H1 (cell line): ENCODE results near the gene ZNF385C. TPM values are rescaled to one million over a fixed set of nuclear protein-coding genes. Genes with fewer than 3 reads are reported as not detected.

Experiments used
- CTCF ChIA-PET: fragments of 300-600 bp; sonication (Branson Sonifier 250); formaldehyde crosslinking; loops from one replicate; lab custom pipeline; 2021; ENCODE audit not compliant: partially characterized antibody; lab: Charles Lee
- POLR2A ChIA-PET: fragments of 300-600 bp; sonication (Branson Sonifier 250); formaldehyde crosslinking; loops from one replicate; lab custom pipeline; 2021; ENCODE audit warnings: inconsistent platforms; ENCODE audit not compliant: partially characterized antibody; lab: Charles Lee
- DNase-seq, 2 experiments: peaks; one replicate each; pipeline versions ENCODE4 v3.0.0 to v3.0.0-alpha.2; 2010 to 2022; ENCODE audit warnings: low spot score in 2 of 2, low read depth in 1 of 2, mixed read lengths in 1 of 2
- FAIRE-seq: peaks from 2 replicates; lab custom pipeline; 2011; peaks lifted over from hg19 to GRCh38; lab: Jason Lieb, UNC
- H2AFZ ChIP-seq: 2 replicates; pipeline ENCODE4 v1.8.1; 2012; ENCODE audit warnings: low read length, inconsistent platforms
- H2AK5ac ChIP-seq: 2 replicates; pipeline ENCODE4 v1.6.1; 2013; ENCODE audit warnings: low read depth, low read length
- H2BK120ac ChIP-seq: replicated peaks from 2 replicates; pipeline ENCODE3; 2013; ENCODE audit warnings: low read depth, low read length, inconsistent platforms
- H2BK12ac ChIP-seq: 2 replicates; pipeline ENCODE4 v1.6.1; 2013; ENCODE audit warnings: low read depth, low read length
- H2BK15ac ChIP-seq: 2 replicates; pipeline ENCODE4 v1.6.1; 2013; ENCODE audit warnings: low read length
- H2BK20ac ChIP-seq: 2 replicates; pipeline ENCODE4 v1.6.1; 2013; ENCODE audit warnings: low read length
- H2BK5ac ChIP-seq: 2 replicates; pipeline ENCODE4 v1.6.1; 2013; ENCODE audit warnings: low read depth, low read length
- H3K14ac ChIP-seq: 2 replicates; pipeline ENCODE4 v1.6.1; 2013; ENCODE audit warnings: inconsistent platforms; ENCODE audit not compliant: insufficient read length
- H3K18ac ChIP-seq: 2 replicates; pipeline ENCODE4 v1.6.1; 2013; ENCODE audit warnings: low read length; ENCODE audit errors: extremely low read depth
- H3K23ac ChIP-seq: 2 replicates; pipeline ENCODE4 v1.6.1; 2013; ENCODE audit warnings: inconsistent platforms; ENCODE audit not compliant: insufficient read length
- H3K23me2 ChIP-seq: 2 replicates; pipeline ENCODE4 v1.6.1; 2013; ENCODE audit warnings: low read depth, low read length
- H3K27ac ChIP-seq: 2 replicates; pipeline ENCODE4 v1.6.1; 2011; ENCODE audit warnings: low read depth, low read length, inconsistent platforms
- H3K27me3 ChIP-seq, 4 experiments: replicated peaks in 1 of 4; 1 replicate in 1 of 4; 2 replicates in 3 of 4; pipeline versions ENCODE4 v1.6.1 to v1.8.1; 2011 to 2013; ENCODE audit warnings: low read length in 3 of 4, mild to moderate bottlenecking in 3 of 4, inconsistent platforms in 2 of 4, mixed read lengths in 2 of 4, moderate library complexity in 1 of 4; ENCODE audit not compliant: control insufficient read depth in 3 of 4, insufficient read depth in 3 of 4; ENCODE audit errors: extremely low read depth in 1 of 4
- H3K36me3 ChIP-seq, 4 experiments: 2 replicates each; pipeline versions ENCODE4 v1.6.1 to v1.8.1; 2011 to 2013; ENCODE audit warnings: mild to moderate bottlenecking in 4 of 4, low read length in 3 of 4, moderate library complexity in 2 of 4, control low read depth in 1 of 4, inconsistent platforms in 1 of 4; ENCODE audit not compliant: insufficient read depth in 4 of 4, control insufficient read depth in 2 of 4
- H3K4ac ChIP-seq: replicated peaks from 2 replicates; pipeline ENCODE3; 2013; ENCODE audit warnings: low read length, low read depth, mixed read lengths, inconsistent platforms; ENCODE audit not compliant: insufficient read length
- H3K4me1 ChIP-seq, 4 experiments: replicated peaks in 1 of 4; 1 replicate in 1 of 4; 2 replicates in 3 of 4; pipeline versions ENCODE4 v1.6.1 to v1.8.1; 2011 to 2013; ENCODE audit warnings: low read length in 3 of 4, inconsistent platforms in 2 of 4, mixed read lengths in 1 of 4; ENCODE audit not compliant: insufficient read depth in 4 of 4, control insufficient read depth in 3 of 4
- H3K4me2 ChIP-seq, 2 experiments: 2 replicates each; pipeline versions ENCODE4 v1.6.1 to v1.8.1; 2011 to 2013; ENCODE audit warnings: low read depth in 2 of 2, low read length in 2 of 2, control low read depth in 1 of 2, inconsistent platforms in 1 of 2, mild to moderate bottlenecking in 1 of 2; ENCODE audit not compliant: insufficient read depth in 1 of 2
- H3K4me3 ChIP-seq, 4 experiments: fragments of 200-600, 300-600 bp in 1 of 4; sonication (generic), shearing (Covaris generic), sonication (Bioruptor Twin) in 1 of 4; 2 replicates each; pipeline versions ENCODE4 v1.5.1 to v1.8.1; 2011 to 2016; ENCODE audit warnings: low read length in 4 of 4, low read depth in 3 of 4, control low read depth in 2 of 4, inconsistent platforms in 2 of 4, mild to moderate bottlenecking in 2 of 4, mixed read lengths in 1 of 4, moderate library complexity in 1 of 4; ENCODE audit not compliant: insufficient read depth in 2 of 4; ENCODE audit errors: extremely low read depth in 1 of 4
- H3K56ac ChIP-seq: replicated peaks from 2 replicates; pipeline ENCODE3; 2013; ENCODE audit warnings: low read depth, mild to moderate bottlenecking, mixed read lengths, low read length, inconsistent platforms; ENCODE audit not compliant: insufficient read length
- H3K79me1 ChIP-seq: 2 replicates; pipeline ENCODE4 v1.6.1; 2013; ENCODE audit warnings: low read depth, low read length, control low read depth
- H3K79me2 ChIP-seq, 2 experiments: 2 replicates each; pipeline versions ENCODE4 v1.6.1 to v1.8.1; 2012 to 2013; ENCODE audit warnings: low read length in 2 of 2, mild to moderate bottlenecking in 2 of 2, inconsistent platforms in 1 of 2; ENCODE audit not compliant: insufficient read depth in 2 of 2, control insufficient read depth in 1 of 2
- H3K9ac ChIP-seq, 4 experiments: replicated peaks in 1 of 4; 1 replicate in 1 of 4; 2 replicates in 3 of 4; pipeline versions ENCODE4 v1.6.1 to v1.8.1; 2011 to 2013; ENCODE audit warnings: low read depth in 3 of 4, low read length in 3 of 4, control low read depth in 2 of 4, mild to moderate bottlenecking in 2 of 4, moderate library complexity in 2 of 4, inconsistent platforms in 1 of 4; ENCODE audit errors: extremely low read depth in 1 of 4
- H3K9me3 ChIP-seq, 2 experiments: 2 replicates each; pipeline versions ENCODE4 v1.6.1 to v1.8.1; 2012 to 2013; ENCODE audit warnings: mild to moderate bottlenecking in 2 of 2, moderate library complexity in 2 of 2, control low read depth in 1 of 2, inconsistent platforms in 1 of 2, low read depth in 1 of 2, low read length in 1 of 2, mixed read lengths in 1 of 2; ENCODE audit not compliant: insufficient read depth in 2 of 2
- H4K20me1 ChIP-seq, 2 experiments: replicated peaks in 1 of 2; 2 replicates each; pipeline versions ENCODE3 to v1.8.1; 2011 to 2013; ENCODE audit warnings: inconsistent platforms in 2 of 2, low read length in 2 of 2, mild to moderate bottlenecking in 1 of 2; ENCODE audit not compliant: insufficient read depth in 2 of 2, control insufficient read depth in 1 of 2
- H4K5ac ChIP-seq: 2 replicates; pipeline ENCODE4 v1.6.1; 2013; ENCODE audit warnings: low read length, low read depth, mixed read lengths, inconsistent platforms; ENCODE audit not compliant: insufficient read length
- H4K8ac ChIP-seq: 2 replicates; pipeline ENCODE4 v1.8.0; 2013; ENCODE audit warnings: mild to moderate bottlenecking, moderate library complexity, low read length, inconsistent platforms; ENCODE audit not compliant: insufficient read depth; ENCODE audit errors: extremely low read depth
- H4K91ac ChIP-seq: replicated peaks from 2 replicates; pipeline ENCODE3; 2013; ENCODE audit warnings: low read length, mixed read lengths, inconsistent platforms; ENCODE audit not compliant: insufficient read length
- EGR1 ChIP-seq: IDR thresholded peaks from 2 replicates; pipeline ENCODE4 v1.6.1; 2011; ENCODE audit warnings: low read depth, low read length, borderline replicate concordance
- EZH2 ChIP-seq: fragments of 200-600 bp; sonication (generic); IDR thresholded peaks from 2 replicates; pipeline ENCODE4 v1.7.1; 2012; ENCODE audit warnings: low read depth, mild to moderate bottlenecking, moderate library complexity, low read length, inconsistent platforms; ENCODE audit not compliant: severe bottlenecking
- FOSL1 ChIP-seq: IDR thresholded peaks from 2 replicates; pipeline ENCODE4 v1.6.1; 2011; ENCODE audit warnings: mild to moderate bottlenecking, low read depth, low read length, moderate library complexity; ENCODE audit not compliant: insufficient read depth
- KDM1A ChIP-seq: fragments of 200-600, 300-600 bp; sonication (generic); IDR thresholded peaks from 2 replicates; pipeline ENCODE4 v1.7.1; 2016; ENCODE audit warnings: mild to moderate bottlenecking, low read length, borderline replicate concordance
- KDM5A ChIP-seq: fragments of 200-600 bp; IDR thresholded peaks from 2 replicates; pipeline ENCODE4 v1.7.1; 2012; ENCODE audit warnings: mild to moderate bottlenecking, low read length, inconsistent platforms, mixed read lengths
- WGBS, 2 experiments: shearing (Covaris generic) in 1 of 2; methylation state at CpG; one replicate each; pipeline versions ENCODE4 v1.1.6 to v1.1.7; 2013 to 2015; ENCODE audit warnings: low lambda C conversion rate in 2 of 2, mixed read lengths in 2 of 2, inconsistent platforms in 1 of 2, low coverage in 1 of 2, missing lambda C conversion rate in 1 of 2; ENCODE audit not compliant: insufficient replicate concordance in 2 of 2, insufficient coverage in 1 of 2, insufficient read length in 1 of 2; ENCODE audit errors: extremely low coverage in 1 of 2, missing lambda C conversion rate in 1 of 2; 5-methylcytosine and 5-hydroxymethylcytosine counted together
- polyA plus RNA-seq, 7 experiments: library from polyadenylated mRNA; depleted of rRNA in 3 of 7; stranded (reverse) in 5 of 7; unstranded in 2 of 7; fragments of >200 nt in 5 of 7; fragments of 200-250 nt in 2 of 7; gene quantifications; 1 replicate in 5 of 7; 2 replicates in 1 of 7; 4 replicates in 1 of 7; pipeline versions ENCODE4 v1.2.1 to v1.2.3, GENCODE V29; 2011 to 2013; ENCODE audit warnings: missing spikeins in 2 of 7, mixed read lengths in 2 of 7
- total RNA-seq: library from RNA; stranded (reverse); fragmentation: NEBNext Ultra II Directional; extraction: Animal tissue kit (Norgen Biotek cat#: 25700); gene quantifications from 2 replicates; pipeline ENCODE4 v1.2.1, GENCODE V29; 2021
- TF ChIP-seq, protein P1 (sequence below): IDR thresholded peaks from 2 replicates; pipeline ENCODE4 v1.6.1; 2012; ENCODE audit warnings: inconsistent platforms
- TF ChIP-seq, protein P2 (sequence below), 3 experiments: IDR thresholded peaks; 1 replicate in 2 of 3; 2 replicates in 1 of 3; pipeline versions ENCODE4 v1.5.1 to v1.6.1; 2011; ENCODE audit warnings: low read length in 3 of 3, mild to moderate bottlenecking in 3 of 3, inconsistent platforms in 2 of 3, low read depth in 1 of 3, moderate library complexity in 1 of 3; ENCODE audit not compliant: insufficient read depth in 1 of 3; ENCODE audit errors: control extremely low read depth in 1 of 3
- TF ChIP-seq, protein P3 (sequence below): IDR thresholded peaks from 2 replicates; pipeline ENCODE4 v1.6.1; 2011; ENCODE audit warnings: low read length, improper control_type of control experiment

ZNF385C gene
- total and polyA plus RNA-seq, 2 of the 8 experiments (the other 6 are each of a cell fraction or from before 2014, with no cell fraction given) = 3.9 to 6.1 TPM

DNA sequence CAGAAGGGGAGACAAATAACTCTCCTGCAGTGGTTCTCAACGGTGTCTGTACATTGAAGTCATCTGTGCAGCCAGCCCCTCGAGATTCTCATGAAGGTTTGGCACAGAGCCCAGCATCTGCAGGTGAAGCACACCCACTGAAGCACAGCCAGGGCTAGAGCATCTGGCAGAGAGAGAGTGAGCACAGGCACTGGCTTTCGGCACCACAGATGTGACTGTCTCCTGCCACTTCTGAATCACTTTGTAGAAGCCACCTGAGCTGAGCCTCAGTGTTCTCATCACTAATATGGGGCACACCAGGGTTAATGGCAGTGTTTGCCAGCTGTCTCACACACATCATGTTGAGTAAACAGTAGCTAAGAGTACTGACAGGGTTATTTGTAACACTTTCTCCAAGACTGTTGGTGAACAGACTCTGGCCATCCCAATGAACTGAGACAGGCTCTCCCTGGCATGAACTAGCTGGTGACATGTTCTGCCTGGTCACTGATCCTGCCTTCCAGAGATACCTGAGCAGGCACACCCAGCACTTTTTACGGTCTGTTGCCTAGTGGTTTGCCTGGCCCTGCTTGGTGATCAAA lies 35.3 kb upstream of the ZNF385C start:
- no peak overlapping the region for H3K4me3 ChIP-seq
- no peak overlapping the region for H2BK12ac ChIP-seq
- H3K9me3 ChIP-seq = no peaks in the 10 kb centered on the region
- H4K91ac ChIP-seq = no peak overlapping the region
- H3K14ac ChIP-seq = no peak overlapping the region
- no peak overlapping the region for H2AFZ ChIP-seq
- H3K36me3 ChIP-seq = peaks cover 2 to 18% (median 10%) of the 10 kb centered on the region in 4 experiments; a peak in 5 of 8 replicates
- H3K4ac ChIP-seq = no peak overlapping the region
- H2BK5ac ChIP-seq = no peak overlapping the region
- WGBS, 2 experiments = 83% methylated on average over 4 of the region's 4 CpGs; no CpG with 5 or more reads in 1 of the 2 experiments
- DNase-seq = no peak
- ChIA-PET POLR2A (interaction anchor here (1.0 to 1.8 kb wide), 2 partner anchors 11 to 13 kb away, joined by 4 to 6 read pairs; partner anchors contain the start of gene KAT2A), CTCF (interaction anchor here (0.6 to 11.7 kb wide), 8 partner anchors 13 to 348 kb away, joined by 3 to 97 read pairs (median 3); partner anchors contain the start of genes HSPB9 and KAT2A)
- H2AK5ac ChIP-seq = no peak overlapping the region
- peaks cover 5 to 20% of the 10 kb centered on the region in 2 experiments for H4K20me1 ChIP-seq
- H3K4me1 ChIP-seq = peaks cover 0 to 6% (median 1%) of the 10 kb centered on the region in 4 experiments; a peak in 3 of 7 replicates
- no peak overlapping the region for H4K5ac ChIP-seq
- peaks cover 0 to 41% of the 10 kb centered on the region in 2 experiments; a peak in 2 of 4 replicates for H3K79me2 ChIP-seq
- H3K9ac ChIP-seq = no peak overlapping the region
- peaks cover 14% of the 10 kb centered on the region for H3K79me1 ChIP-seq
- H3K56ac ChIP-seq = no peak overlapping the region
- no peak overlapping the region for H2BK120ac ChIP-seq
- FAIRE-seq = no peak
- H2BK20ac ChIP-seq = no peak overlapping the region
- H2BK15ac ChIP-seq = no peak overlapping the region
- no peak overlapping the region for H3K27ac ChIP-seq
- no peak overlapping the region for H3K23ac ChIP-seq
- no peak overlapping the region for H4K8ac ChIP-seq
- no peak overlapping the region for H3K4me2 ChIP-seq
- no peak overlapping the region for H3K18ac ChIP-seq
- peaks cover 3% of the 10 kb centered on the region; the same call in 1 of the 2 replicates for H3K23me2 ChIP-seq
- no peaks in the 10 kb centered on the region for H3K27me3 ChIP-seq
- TF ChIP-seq KDM1A = no peak
- TF ChIP-seq, protein P1, sequence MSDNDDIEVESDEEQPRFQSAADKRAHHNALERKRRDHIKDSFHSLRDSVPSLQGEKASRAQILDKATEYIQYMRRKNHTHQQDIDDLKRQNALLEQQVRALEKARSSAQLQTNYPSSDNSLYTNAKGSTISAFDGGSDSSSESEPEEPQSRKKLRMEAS = no peak
- TF ChIP-seq, protein P2, sequence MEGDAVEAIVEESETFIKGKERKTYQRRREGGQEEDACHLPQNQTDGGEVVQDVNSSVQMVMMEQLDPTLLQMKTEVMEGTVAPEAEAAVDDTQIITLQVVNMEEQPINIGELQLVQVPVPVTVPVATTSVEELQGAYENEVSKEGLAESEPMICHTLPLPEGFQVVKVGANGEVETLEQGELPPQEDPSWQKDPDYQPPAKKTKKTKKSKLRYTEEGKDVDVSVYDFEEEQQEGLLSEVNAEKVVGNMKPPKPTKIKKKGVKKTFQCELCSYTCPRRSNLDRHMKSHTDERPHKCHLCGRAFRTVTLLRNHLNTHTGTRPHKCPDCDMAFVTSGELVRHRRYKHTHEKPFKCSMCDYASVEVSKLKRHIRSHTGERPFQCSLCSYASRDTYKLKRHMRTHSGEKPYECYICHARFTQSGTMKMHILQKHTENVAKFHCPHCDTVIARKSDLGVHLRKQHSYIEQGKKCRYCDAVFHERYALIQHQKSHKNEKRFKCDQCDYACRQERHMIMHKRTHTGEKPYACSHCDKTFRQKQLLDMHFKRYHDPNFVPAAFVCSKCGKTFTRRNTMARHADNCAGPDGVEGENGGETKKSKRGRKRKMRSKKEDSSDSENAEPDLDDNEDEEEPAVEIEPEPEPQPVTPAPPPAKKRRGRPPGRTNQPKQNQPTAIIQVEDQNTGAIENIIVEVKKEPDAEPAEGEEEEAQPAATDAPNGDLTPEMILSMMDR (IDR thresholded peaks at IDR 0.05; ENCODE audit: control extremely low read depth in 1 of 3, insufficient read depth in 1 of 3, low read depth in 1 of 3, low read length in 3 of 3) = no peak
- TF ChIP-seq EGR1 = no peak
- no peak for TF ChIP-seq KDM5A
- TF ChIP-seq, protein P3, sequence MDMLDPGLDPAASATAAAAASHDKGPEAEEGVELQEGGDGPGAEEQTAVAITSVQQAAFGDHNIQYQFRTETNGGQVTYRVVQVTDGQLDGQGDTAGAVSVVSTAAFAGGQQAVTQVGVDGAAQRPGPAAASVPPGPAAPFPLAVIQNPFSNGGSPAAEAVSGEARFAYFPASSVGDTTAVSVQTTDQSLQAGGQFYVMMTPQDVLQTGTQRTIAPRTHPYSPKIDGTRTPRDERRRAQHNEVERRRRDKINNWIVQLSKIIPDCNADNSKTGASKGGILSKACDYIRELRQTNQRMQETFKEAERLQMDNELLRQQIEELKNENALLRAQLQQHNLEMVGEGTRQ = no peak
- TF ChIP-seq EZH2 = no peak
- TF ChIP-seq FOSL1 = no peak
